Activated naive CD4-positive, alpha-beta T cell treated with anti-CD3 and anti-CD28 coated beads for 36 hours (primary cell): ENCODE data around the gene SLC35D3. TPM values are rescaled to one million over a fixed set of nuclear protein-coding genes. Genes with fewer than 3 reads are reported as not detected.
"Not testable (repeated sequence)": the region's sequence is repeated elsewhere in the genome, so short reads cannot be mapped to it uniquely, and the experiment has no call there.

ENCODE experiments used
- CTCF ChIA-PET: fragments of 350-600 bp; sonication (Branson Sonifier 250); formaldehyde crosslinking; loops from one replicate; lab custom pipeline; 2021; ENCODE audit warnings: antibody characterized with exemption; lab: Charles Lee
- DNase-seq: peaks from one replicate; pipeline ENCODE4 v3.0.0-alpha.2; 2020
- H3K27ac Mint-ChIP-seq: one replicate; pipeline ENCODE4 v1.8.0; 2021; ENCODE audit warnings: mild to moderate bottlenecking, mixed read lengths
- H3K27me3 Mint-ChIP-seq: one replicate; pipeline ENCODE4 v1.8.0; 2021; ENCODE audit warnings: low read depth, mixed read lengths
- H3K36me3 Mint-ChIP-seq: one replicate; pipeline ENCODE4 v1.8.0; 2021; ENCODE audit warnings: low read depth, mixed read lengths
- H3K4me1 Mint-ChIP-seq: one replicate; pipeline ENCODE4 v1.8.0; 2021; ENCODE audit warnings: low read depth, mixed read lengths
- H3K4me3 Mint-ChIP-seq: one replicate; pipeline ENCODE4 v1.8.0; 2021; ENCODE audit warnings: mild to moderate bottlenecking, moderate library complexity, mixed read lengths
- H3K9me3 Mint-ChIP-seq: one replicate; pipeline ENCODE4 v1.8.0; 2021; ENCODE audit warnings: mixed read lengths
- intact Hi-C: fragments of 100-400 bp; cut with micrococcal nuclease; formaldehyde crosslinking; loops from one replicate; pipeline ENCODE4 v1.15.1; 2023
- total RNA-seq, 2 experiments: library from RNA; stranded (reverse); gene quantifications; one replicate each; pipeline ENCODE4 v1.2.3, GENCODE V29; 2021

The SLC35D3 gene
- total RNA-seq, 2 experiments from 2014 or later, result not detected

DNA sequence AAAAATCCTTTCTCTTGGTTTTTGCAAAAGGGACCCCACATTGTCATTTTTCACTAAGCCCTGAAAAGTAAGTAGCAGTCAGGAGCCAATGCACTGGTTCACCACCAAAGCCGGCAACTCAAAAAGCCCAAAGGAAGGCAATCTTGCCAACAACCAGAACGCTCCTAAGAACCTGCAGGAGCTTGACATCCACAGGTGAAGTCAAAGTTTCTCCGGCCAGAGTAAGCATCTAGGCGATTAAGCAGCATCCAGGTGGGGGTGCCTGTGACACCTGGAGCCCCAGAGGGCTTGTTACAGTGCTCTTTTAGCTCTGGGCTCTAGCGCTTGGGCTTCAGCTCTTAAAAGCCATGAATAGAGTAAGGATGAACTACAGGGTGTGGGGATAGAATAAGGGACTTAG lies 36.1 kb downstream of the SLC35D3 start:
- H3K4me3 Mint-ChIP-seq, result no peak overlapping the region
- H3K9me3 Mint-ChIP-seq, result no peaks in the 10 kb centered on the region
- peaks cover 2% of the 10 kb centered on the region for H3K27me3 Mint-ChIP-seq
- no peak for DNase-seq
- peaks cover 7% of the 10 kb centered on the region for H3K4me1 Mint-ChIP-seq
- H3K27ac Mint-ChIP-seq, result no peak overlapping the region
- CTCF ChIA-PET, result interaction anchor here (1.9 kb wide), 1 partner anchor 13 kb away, joined by 5 read pairs; no protein-coding TSS in a partner anchor
- intact Hi-C loops, result no loop called here
- no peaks in the 10 kb centered on the region for H3K36me3 Mint-ChIP-seq

DNA sequence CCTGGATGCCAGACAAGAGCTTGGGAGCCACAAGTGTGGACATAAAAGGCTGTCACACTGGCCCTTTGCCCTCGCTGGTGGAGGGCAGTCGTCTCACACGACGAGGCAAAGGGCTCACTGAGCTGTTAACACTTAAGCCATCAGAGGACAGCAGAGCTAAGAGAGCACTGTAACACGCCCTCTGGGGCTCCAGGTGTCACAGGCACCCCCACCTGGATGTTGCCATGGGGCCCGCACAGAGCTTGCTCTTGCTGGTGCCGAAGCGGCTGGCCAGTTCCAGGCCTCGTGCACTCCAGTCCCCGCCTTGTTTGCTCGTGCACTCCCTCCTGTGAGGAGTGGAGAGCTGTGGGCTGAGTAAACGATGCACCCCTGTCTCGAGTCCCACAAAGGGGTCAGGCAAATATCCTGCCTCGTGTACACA lies 37.4 kb downstream of the SLC35D3 start:
- no peaks in the 10 kb centered on the region for H3K36me3 Mint-ChIP-seq
- H3K9me3 Mint-ChIP-seq, result no peaks in the 10 kb centered on the region
- H3K4me1 Mint-ChIP-seq, result peaks cover 7% of the 10 kb centered on the region
- peaks cover 2% of the 10 kb centered on the region for H3K27me3 Mint-ChIP-seq
- intact Hi-C loops, result no loop called here
- no peak overlapping the region for H3K27ac Mint-ChIP-seq
- CTCF ChIA-PET, result interaction anchor here (1.4 to 1.9 kb wide), 2 partner anchors 9 to 11 kb away, joined by 5 read pairs; no protein-coding TSS in a partner anchor
- H3K4me3 Mint-ChIP-seq, result no peak overlapping the region
- no peak for DNase-seq

DNA sequence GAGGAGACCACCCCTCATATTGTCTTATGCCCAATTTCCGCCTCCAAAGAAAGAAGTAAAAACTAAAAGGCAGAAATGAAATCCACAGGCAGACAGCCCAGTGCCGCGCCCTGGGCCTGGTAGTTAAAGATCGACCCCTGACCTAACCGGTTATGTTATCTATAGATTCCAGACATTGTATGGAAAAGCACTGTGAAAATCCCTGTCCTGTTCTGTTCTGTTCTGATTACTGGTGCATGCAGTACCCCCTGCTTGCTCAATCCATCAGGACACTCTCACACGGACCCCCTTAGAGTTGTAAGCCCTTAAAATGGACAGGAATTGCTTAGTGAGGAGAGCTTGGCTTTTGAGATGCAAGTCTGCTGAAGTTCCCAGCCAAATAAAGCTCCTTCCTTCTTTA lies 37.8 kb downstream of the SLC35D3 start:
- H3K27me3 Mint-ChIP-seq, H3K27ac Mint-ChIP-seq, DNase-seq, H3K9me3 Mint-ChIP-seq, intact Hi-C loops, H3K4me1 Mint-ChIP-seq, H3K36me3 Mint-ChIP-seq, H3K4me3 Mint-ChIP-seq: not testable (repeated sequence)
- CTCF ChIA-PET, result interaction anchor here (1.4 kb wide), 1 partner anchor 8 kb away, joined by 5 read pairs; no protein-coding TSS in a partner anchor

DNA sequence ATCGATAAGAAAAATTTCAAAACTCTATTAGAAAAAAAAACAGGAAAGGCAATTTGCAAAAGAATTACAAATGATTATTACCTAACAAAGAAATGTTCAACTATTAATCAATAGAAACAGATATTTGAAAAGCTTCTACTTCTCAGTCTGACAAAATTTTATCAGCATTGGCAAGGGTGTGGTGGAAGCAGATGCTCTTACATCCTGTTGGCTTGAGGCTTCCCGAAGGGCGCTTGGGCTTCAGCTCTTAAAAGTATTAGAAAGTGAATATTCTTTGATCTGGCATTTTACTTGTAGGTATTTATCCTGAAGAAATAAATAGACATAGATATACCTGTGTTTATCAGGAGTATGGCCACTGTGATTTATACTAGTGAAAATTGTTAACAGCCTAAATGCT lies 38.7 kb downstream of the SLC35D3 start:
- no peaks in the 10 kb centered on the region for H3K36me3 Mint-ChIP-seq
- intact Hi-C loops, result no loop called here
- no peaks in the 10 kb centered on the region for H3K9me3 Mint-ChIP-seq
- peaks cover 7% of the 10 kb centered on the region for H3K4me1 Mint-ChIP-seq
- DNase-seq, result no peak
- CTCF ChIA-PET, result interaction anchor here (0.6 kb wide), 1 partner anchor 61 kb away, joined by 4 read pairs; no protein-coding TSS in a partner anchor
- H3K27me3 Mint-ChIP-seq, result peaks cover 6% of the 10 kb centered on the region
- H3K27ac Mint-ChIP-seq, result no peak overlapping the region
- no peak overlapping the region for H3K4me3 Mint-ChIP-seq

DNA sequence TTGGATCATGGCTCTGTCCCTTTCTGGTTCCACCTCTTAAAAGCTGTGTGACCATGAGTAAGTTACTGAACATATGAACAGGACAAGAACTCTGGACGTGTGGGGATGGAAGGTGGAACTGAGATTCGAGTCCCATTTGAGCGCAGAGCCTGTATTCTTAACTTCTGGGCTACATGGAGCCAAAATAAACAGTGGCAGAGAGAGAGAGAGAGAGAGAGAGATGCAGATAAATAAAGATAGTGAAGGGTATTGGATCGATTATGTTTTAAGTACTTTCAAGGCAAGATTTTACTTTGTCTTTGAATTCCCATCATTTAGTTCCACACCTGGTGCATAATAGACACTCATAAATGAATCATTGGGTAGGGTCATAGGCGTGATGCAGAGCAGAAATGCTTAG lies 39.7 kb downstream of the SLC35D3 start:
- CTCF ChIA-PET, result no interaction called here
- H3K9me3 Mint-ChIP-seq, result no peaks in the 10 kb centered on the region
- H3K36me3 Mint-ChIP-seq, result no peaks in the 10 kb centered on the region
- intact Hi-C loops, result no loop called here
- H3K27ac Mint-ChIP-seq, result no peak overlapping the region
- peaks cover 6% of the 10 kb centered on the region for H3K27me3 Mint-ChIP-seq
- no peak for DNase-seq
- H3K4me3 Mint-ChIP-seq, result no peak overlapping the region
- H3K4me1 Mint-ChIP-seq, result peaks cover 4% of the 10 kb centered on the region

DNA sequence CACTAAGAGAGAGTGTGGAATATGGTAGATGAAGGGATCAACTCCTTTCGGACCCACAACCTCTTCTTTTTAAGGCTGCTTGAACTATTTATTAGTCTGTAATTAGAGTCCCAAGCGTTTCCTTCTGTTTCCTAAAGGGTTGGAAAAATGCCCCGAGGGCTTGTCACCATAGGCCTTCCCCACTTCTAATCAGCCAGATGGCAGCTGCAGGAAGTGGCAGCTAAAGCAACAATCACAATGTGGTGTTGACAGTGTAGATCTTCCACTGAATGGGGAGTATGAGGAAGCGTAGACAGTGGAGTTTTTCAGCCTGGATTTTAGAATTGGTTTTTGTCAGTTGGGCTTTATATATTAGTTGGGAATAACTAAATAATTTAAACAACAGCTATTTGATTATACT lies 40.6 kb downstream of the SLC35D3 start:
- Mint-ChIP-seq H3K27me3 (peaks cover 11% of the 10 kb centered on the region), H3K27ac (no peak overlapping the region), H3K9me3 (no peaks in the 10 kb centered on the region), H3K4me3 (no peak overlapping the region), H3K36me3 (no peaks in the 10 kb centered on the region), H3K4me1 (no peaks in the 10 kb centered on the region)
- DNase-seq, result no peak
- CTCF ChIA-PET, result interaction anchor here (1.6 kb wide), 1 partner anchor 120 kb away, joined by 4 read pairs; no protein-coding TSS in a partner anchor
- intact Hi-C loops, result no loop called here

DNA sequence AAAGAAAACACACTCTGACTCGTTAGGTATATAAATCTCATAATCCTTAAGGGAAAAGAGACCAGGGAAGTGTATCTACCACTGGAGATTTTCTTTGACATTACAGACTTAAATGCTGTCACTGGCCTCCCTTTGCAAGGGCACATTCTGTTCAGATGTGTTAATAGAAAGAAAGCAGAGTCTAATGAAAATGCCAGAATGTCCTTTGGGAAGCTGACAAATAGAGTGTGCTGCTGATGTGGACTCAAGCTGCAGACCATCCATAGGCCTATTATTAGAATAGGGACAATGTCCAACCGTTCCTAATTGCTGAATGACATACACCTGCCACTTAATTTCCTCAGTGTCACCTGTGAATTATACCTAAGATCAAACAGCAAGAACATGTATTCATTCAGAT lies 41.2 kb downstream of the SLC35D3 start:
- no peak overlapping the region for H3K27ac Mint-ChIP-seq
- CTCF ChIA-PET, result interaction anchor here (0.7 to 1.6 kb wide), 2 partner anchors 120 to 679 kb away, joined by 3 to 4 read pairs; no protein-coding TSS in a partner anchor
- no peak for DNase-seq
- no peaks in the 10 kb centered on the region for H3K36me3 Mint-ChIP-seq
- peaks cover 11% of the 10 kb centered on the region for H3K27me3 Mint-ChIP-seq
- intact Hi-C loops, result no loop called here
- no peaks in the 10 kb centered on the region for H3K4me1 Mint-ChIP-seq
- no peak overlapping the region for H3K4me3 Mint-ChIP-seq
- H3K9me3 Mint-ChIP-seq, result no peaks in the 10 kb centered on the region

DNA sequence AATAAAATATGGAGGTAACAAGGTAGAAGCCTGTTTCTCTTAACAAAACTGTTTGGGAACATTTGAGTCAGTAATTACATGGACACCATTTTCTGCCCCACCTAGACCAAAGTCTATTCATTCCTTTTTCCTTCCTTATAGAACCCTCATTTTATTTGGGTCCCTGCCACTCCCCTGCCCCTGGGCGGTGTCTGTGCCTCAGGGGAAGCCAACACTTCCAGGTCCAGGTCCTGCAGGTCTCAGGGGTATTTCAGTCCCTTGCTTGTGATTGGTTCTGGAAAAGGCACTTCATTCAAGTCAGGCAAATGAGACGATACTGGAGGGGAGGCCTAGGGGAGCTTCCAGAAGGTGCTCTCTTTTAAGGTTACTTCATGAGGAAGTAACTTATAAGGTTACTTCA lies 42.3 kb downstream of the SLC35D3 start:
- Mint-ChIP-seq H3K27me3 (peaks cover 10% of the 10 kb centered on the region), H3K4me1 (no peaks in the 10 kb centered on the region), H3K27ac (no peak overlapping the region), H3K4me3 (no peak overlapping the region), H3K9me3 (no peaks in the 10 kb centered on the region), H3K36me3 (no peaks in the 10 kb centered on the region)
- DNase-seq, result no peak
- intact Hi-C loops, result no loop called here
- CTCF ChIA-PET, result no interaction called here

DNA sequence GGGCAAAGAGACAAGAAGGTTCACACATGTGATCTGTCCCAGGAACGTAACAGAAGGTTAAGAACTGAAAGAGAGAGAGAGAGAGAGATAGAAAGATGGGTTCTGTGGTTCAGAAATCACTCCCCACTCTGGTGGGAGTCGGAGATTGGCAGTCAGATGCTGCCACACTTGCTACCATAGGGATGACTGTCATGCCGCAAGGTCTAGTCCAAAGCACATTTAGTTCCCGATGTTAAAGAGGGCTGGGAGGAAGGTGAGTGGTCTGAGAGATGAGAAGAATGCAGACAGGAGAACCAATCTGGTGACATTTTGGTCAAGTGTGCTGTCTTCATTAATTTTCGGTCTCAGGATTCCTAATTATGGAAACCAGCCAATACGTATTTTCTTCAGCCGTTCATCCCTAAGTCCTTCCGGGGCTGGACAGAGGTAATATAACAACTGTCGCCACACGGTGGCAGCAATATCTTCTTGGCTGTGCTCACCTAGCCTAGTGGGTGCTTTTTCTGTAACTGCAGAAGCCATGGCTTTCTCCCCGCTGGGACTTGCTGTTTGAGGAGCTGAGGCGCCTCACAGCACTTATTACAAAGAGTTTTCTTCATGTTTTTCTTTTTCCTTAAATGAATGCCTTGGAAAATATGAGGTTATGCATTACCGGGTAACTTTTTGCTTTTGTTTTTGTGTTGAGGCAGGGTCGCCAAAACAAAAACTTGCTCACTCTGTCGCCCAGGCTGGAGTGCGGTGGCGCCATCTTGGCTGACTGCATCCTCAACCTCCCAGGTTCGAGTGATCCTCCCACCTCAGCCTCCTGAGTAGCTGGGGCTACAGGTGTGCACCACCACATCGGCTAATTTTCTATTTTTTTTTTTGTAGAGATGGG lies 46.0 kb downstream of the SLC35D3 start:
- CTCF ChIA-PET, result interaction anchor here (0.5 to 1.5 kb wide), 7 partner anchors 9 to 741 kb away, joined by 3 to 5 read pairs (median 3); partner anchors contain the start of gene IL20RA
- intact Hi-C loops, result loop anchor here (1.0 to 5.0 kb wide), 4 partner anchors 108 to 673 kb away; no protein-coding TSS in a partner anchor
- Mint-ChIP-seq H3K4me1 (no peaks in the 10 kb centered on the region), H3K27me3 (peaks cover 10% of the 10 kb centered on the region), H3K4me3 (no peak overlapping the region), H3K36me3 (no peaks in the 10 kb centered on the region), H3K27ac (no peak overlapping the region), H3K9me3 (no peaks in the 10 kb centered on the region)
- peak; percentile 80 for DNase-seq

DNA sequence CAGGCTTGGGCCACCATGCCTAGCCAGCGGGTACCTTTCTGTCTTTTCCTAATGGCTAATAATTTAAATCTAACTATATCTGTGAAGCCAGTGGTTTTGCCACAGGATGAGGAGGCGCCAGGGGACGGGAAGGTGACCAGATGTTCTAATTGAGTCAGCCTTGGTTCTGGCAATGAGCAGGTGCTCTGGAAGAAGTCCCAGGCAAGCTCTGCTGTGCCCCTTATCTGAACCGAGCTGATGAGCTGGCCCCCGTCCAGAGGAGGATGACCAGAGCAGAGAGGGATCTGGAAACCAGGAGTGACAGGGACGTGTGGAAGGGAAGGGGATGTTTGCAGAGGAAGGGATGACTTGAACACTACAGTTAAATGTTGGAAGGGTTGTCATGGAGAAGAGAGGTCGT lies 46.7 kb downstream of the SLC35D3 start:
- Mint-ChIP-seq H3K4me1 (no peaks in the 10 kb centered on the region), H3K9me3 (no peaks in the 10 kb centered on the region), H3K36me3 (no peaks in the 10 kb centered on the region), H3K27me3 (peaks cover 10% of the 10 kb centered on the region), H3K27ac (no peak overlapping the region), H3K4me3 (no peak overlapping the region)
- DNase-seq, result no peak
- intact Hi-C loops, result loop anchor here (1.0 to 5.0 kb wide), 4 partner anchors 107 to 672 kb away; no protein-coding TSS in a partner anchor
- CTCF ChIA-PET, result interaction anchor here (0.5 to 1.1 kb wide), 5 partner anchors 9 to 351 kb away, joined by 3 to 5 read pairs (median 3); partner anchors contain the start of gene IL20RA

DNA sequence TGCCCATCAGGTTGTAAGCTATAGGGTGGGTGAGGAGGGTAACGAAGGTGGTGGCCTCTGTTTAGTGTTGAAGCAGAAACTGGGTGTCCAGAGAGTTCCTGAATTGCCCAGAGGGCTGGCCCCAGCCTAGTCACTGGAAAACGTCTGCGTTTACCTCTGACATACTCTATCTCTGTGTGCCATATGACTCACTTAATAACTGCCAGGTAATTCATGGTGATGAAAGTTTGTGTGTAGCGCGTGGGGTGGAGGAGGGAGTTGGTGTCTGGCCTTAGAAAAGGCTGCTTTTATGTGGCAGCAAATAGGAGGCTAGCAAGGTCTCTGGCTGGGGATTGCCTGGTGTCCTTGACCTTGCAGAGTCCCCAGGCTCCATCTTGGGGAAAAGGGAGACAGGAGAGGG lies 47.3 kb downstream of the SLC35D3 start:
- Mint-ChIP-seq H3K27ac (no peak overlapping the region), H3K36me3 (no peaks in the 10 kb centered on the region), H3K9me3 (no peaks in the 10 kb centered on the region), H3K4me3 (no peak overlapping the region), H3K27me3 (peaks cover 10% of the 10 kb centered on the region), H3K4me1 (no peaks in the 10 kb centered on the region)
- intact Hi-C loops, result loop anchor here (5.0 kb wide), 1 partner anchor 122 kb away; no protein-coding TSS in a partner anchor
- CTCF ChIA-PET, result interaction anchor here (0.9 kb wide), 1 partner anchor 39 kb away, joined by 3 read pairs; no protein-coding TSS in a partner anchor
- no peak for DNase-seq

DNA sequence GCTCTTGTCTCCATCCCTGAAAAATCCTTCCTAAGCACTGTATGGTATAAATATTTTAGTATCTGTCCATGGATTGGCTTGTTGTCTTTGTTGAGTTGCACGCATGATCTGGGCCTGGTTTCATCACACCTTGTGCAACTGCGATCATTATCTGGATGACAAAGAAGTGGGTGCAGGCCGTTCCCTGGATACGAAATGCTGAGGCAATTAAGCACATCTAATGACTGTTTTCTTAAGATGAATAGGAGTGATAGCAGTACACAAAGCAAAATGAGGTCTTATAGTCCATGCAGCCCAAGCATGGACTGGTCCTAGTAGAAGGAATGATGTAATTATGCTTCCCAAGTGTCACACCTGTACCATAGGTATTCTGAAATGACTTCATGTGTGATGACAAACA lies 47.8 kb downstream of the SLC35D3 start:
- peaks cover 10% of the 10 kb centered on the region for H3K27me3 Mint-ChIP-seq
- intact Hi-C loops, result loop anchor here (5.0 kb wide), 1 partner anchor 123 kb away; no protein-coding TSS in a partner anchor

More for the DNA sequence above, 47.8 kb downstream of the SLC35D3 start:
- Mint-ChIP-seq H3K4me1 (no peaks in the 10 kb centered on the region), H3K36me3 (no peaks in the 10 kb centered on the region), H3K9me3 (no peaks in the 10 kb centered on the region), H3K4me3 (no peak overlapping the region), H3K27ac (no peak overlapping the region)
- CTCF ChIA-PET, result no interaction called here
- no peak for DNase-seq
